ENCODE data around the gene FILIP1. TPM values are rescaled to one million over a fixed set of nuclear protein-coding genes. Genes with fewer than 3 reads are reported as not detected.
"Not testable (repeated sequence)": the region's sequence is repeated elsewhere in the genome, so short reads cannot be mapped to it uniquely, and the experiment has no call there.

Gene FILIP1
- total RNA-seq, 2 donors from 2014 or later: 0.98 to 6.5 TPM

- no peak for ATAC-seq
- no peak for DNase-seq
- intact Hi-C loops (cut with DNase I, micrococcal nuclease): no loop called here
Measured at GRCh38 chr6:75429061-75429703, 64.4 kb downstream of the FILIP1 start.

GRCh38 chr6:75428204-75428603, 65.4 kb downstream of the FILIP1 start:
- DNase-seq (no peak), ATAC-seq (no peak)
- intact Hi-C loops (cut with DNase I, micrococcal nuclease): no loop called here

GRCh38 chr6:75427329-75427728, 66.3 kb downstream of the FILIP1 start:
- DNase-seq (no peak), ATAC-seq (no peak)
- intact Hi-C loops (cut with DNase I, micrococcal nuclease): no loop called here

DNA sequence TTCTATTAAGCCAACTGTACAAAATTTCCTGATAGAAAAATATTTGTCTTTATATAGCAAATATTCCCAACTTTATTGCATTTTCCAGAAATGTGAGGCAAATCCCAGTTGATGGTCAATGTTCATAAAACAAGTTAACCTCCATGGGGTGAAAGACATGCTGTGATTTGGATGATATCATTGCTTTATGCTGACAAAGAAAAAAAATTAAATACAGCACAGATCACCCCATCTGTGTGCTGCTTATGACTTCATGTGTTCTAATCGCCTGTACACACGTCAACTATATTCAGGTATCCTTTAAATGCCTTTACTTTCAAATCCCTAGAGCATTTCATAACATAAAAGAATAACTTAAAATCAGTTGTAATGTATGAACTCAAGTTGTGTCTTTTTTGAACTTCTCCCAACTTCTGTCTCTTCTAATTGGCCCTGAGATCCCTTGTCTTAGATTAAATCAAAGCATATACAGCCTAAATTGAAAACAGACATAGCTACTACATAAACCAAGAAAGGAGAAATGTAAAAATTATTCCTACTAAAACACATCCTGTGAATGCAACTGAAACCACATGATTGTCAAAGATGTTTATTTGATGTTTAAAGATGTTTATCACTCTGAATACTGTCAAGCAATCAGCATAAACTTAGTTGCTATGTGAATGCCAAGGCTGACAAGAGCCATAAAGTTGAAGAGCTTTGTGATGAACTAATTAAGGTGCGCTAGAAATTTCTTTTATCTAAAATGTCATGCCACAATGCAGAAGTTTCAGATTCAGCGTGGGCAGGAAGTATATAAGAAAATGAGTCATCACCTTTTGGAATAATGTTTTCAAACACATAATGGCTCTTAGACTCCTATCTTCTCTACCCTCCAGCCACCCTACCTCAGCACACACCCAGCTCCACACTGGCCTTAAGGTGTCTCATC, 68.7 kb downstream of the FILIP1 start:
- no peak for ATAC-seq
- intact Hi-C loops (cut with DNase I, micrococcal nuclease): no loop called here
- no peak for DNase-seq

- DNase-seq (no peak), ATAC-seq (no peak)
- intact Hi-C loops (cut with DNase I, micrococcal nuclease): no loop called here
Measured at GRCh38 chr6:75423386-75423785, 70.2 kb downstream of the FILIP1 start.

DNA sequence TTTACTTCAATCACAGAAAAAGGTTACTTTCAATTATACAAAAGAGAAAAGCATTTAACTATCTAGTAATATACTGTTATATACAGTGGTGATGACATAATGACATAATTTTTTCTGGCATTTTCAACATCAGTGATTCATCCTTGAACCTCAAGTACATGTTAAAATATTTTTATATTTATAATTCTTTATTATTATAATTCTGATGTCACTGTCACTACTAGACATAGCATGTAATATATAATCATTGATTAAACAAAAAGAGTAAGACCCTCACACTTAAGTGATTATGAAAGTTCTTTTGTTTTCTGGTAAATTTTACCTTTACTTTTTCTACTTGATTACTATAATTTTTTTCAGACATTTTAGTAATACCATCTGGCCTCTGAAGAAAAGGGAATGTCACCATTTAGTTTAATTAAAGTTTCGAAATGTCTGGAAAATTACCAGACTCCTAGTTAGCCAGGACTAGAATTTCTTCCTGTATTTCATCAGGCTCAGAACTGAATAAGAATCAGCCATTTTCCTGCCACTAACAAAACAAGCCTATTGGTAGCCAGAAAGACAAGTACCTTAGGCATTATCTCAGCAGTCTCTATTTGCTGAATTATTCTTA, 71.5 kb downstream of the FILIP1 start:
- no peak for DNase-seq
- ATAC-seq: no peak
- intact Hi-C loops (cut with DNase I, micrococcal nuclease): no loop called here

DNA sequence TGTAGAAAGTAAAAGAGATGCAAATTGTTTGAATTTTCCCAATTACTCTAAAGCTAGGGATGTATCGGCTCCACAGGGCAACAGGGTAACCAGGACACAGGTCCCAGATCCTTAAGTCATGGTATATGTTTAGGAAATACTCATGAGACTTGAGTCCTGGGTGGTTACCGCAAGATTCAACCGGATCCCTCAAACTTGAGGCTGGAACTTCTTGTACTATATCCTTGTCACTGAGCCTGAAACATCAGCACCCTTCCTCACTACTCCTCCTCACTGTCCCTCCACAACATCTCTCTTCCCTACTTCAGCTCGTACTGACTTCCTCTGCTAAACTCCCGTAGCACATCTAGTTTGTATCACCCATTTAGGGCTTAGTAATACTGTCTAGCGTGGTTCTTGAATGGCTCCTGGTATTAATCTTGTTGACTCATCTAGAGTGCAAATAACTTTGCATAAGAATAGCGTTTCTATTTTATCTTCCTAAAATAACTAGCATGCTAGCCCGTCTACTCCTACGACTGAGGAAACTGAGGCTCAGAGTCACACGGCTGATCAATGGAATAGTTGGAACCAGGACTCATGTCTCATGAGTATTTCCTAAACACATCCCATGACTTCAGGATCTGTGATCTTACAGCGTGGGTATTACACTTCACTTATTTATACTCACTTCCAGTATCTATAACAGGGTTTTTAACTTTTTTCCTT, 72.1 kb downstream of the FILIP1 start:
- no peak for DNase-seq
- no peak for ATAC-seq
- intact Hi-C loops (cut with DNase I, micrococcal nuclease): no loop called here

DNA sequence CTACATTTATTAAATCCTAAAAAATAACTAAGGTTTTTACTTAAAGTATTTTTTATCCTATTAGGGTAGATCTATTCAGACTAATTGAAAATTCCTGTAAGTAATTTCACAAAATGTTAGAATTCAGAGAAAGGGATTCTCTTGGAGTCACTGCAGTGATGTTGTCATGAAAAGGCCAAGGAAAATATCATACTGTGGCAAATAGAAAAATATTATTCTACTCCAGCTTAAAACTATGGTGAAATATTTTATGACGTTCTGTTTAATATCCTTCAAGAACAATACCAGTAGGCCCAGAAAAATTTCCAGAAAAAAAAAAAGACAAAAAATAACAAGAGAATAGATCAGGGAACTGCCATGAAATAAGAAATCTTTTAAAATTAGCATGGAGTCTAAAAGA, 73.6 kb downstream of the FILIP1 start:
- intact Hi-C loops (cut with DNase I, micrococcal nuclease): no loop called here
- DNase-seq (no peak), ATAC-seq (no peak)

GRCh38 chr6:75419416-75419815, 74.2 kb downstream of the FILIP1 start:
- ATAC-seq: no peak
- no peak for DNase-seq

GRCh38 chr6:75418233-75418632, 75.4 kb downstream of the FILIP1 start:
- DNase-seq (no peak), ATAC-seq (no peak)
- intact Hi-C loops (cut with DNase I, micrococcal nuclease): no loop called here

More at GRCh38 chr6:75419416-75419815, 74.2 kb downstream of the FILIP1 start:
- intact Hi-C loops (cut with DNase I, micrococcal nuclease): no loop called here

GRCh38 chr6:75416443-75416842, 77.2 kb downstream of the FILIP1 start:
- DNase-seq: no peak
- ATAC-seq: no peak
- intact Hi-C loops (cut with DNase I, micrococcal nuclease): no loop called here

- DNase-seq (no peak), ATAC-seq (no peak)
- intact Hi-C loops (cut with DNase I, micrococcal nuclease): no loop called here
Measured at GRCh38 chr6:75415804-75416203, 77.8 kb downstream of the FILIP1 start.

DNA sequence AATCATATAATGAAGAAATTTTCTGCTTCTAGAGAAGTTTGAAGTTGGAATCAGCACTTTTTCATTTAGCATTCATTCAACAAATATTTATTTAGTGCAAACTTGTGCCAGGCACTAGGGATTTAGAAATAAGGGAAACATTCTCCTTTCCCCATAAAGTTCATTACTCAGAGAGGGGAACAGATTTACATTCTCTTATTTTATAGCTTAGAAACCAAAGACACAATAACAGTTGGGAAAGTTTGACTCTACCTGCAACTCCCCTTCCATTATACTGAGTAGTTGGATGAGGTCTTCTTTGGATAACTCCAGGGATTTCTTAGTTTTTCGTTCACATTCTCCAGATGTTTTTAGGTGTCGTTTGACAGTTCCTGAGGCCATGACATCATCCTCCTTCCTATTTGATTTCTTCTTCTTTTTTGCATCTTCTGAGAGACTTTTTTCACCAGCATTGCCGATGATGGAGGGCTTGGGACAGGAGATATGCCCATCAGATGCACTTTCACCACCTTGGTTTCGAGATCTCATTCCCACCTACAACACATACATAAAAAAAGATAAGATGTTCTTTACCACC, 79.1 kb downstream of the FILIP1 start:
- ATAC-seq (no peak), DNase-seq (no peak)
- intact Hi-C loops (cut with DNase I, micrococcal nuclease): no loop called here

DNA sequence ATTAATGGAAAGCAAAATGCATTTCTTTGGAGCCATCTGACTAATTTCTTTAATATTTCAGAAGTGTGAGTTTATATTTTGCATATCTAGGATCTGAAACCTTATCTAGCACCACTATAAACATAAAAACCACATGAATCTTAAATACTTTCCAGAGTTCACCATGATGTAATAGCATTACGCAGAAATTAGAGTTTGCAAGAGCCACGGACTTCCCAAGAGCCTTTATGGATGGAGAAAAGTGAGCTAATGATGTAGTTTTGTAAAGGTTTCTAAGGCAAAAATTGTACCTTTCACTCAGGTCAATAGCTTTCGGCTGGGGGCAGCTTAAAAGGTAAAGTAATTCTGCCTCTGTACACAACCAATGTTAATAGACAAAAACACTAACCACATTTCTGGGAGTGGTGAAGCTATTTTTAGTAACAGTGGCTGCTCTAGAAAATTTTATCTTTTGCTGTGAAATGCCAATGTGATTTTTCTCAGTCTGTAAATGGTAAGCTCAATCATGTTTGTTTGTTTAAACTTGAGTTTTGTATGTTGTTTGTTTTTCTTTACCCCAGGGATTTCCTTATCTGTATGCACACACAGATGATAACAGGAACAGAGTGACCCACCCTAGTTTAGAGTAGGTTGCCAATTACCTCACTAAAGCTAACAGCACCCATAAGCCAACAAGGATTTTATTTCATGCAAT, 80.5 kb downstream of the FILIP1 start:
- no peak for DNase-seq
- ATAC-seq: no peak
- intact Hi-C loops (cut with DNase I, micrococcal nuclease): no loop called here

DNA sequence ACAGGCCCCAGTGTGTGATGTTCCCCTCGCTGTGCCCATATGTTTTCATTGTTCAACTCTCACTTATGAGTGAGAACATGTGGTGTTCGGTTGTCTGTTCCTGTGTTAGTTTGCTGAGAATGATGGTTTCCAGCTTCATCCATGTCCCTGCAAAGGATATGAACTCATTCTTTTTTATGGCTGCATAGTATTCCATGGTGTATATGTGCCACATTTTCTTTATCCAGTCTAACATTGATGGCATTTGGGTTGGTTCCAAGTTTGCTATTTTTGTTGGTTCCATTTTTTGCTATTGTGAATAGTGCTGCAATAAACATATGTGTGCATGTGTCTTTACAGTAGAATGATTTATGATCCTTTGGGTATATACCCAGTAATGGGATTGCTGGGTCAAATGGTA, 83.0 kb downstream of the FILIP1 start:
- ATAC-seq, DNase-seq: not testable (repeated sequence)

GRCh38 chr6:75409928-75410327, 83.7 kb downstream of the FILIP1 start:
- DNase-seq (no peak), ATAC-seq (no peak)
- intact Hi-C loops (cut with DNase I, micrococcal nuclease): no loop called here

More for the DNA sequence above, 83.0 kb downstream of the FILIP1 start:
- intact Hi-C loops (cut with DNase I, micrococcal nuclease): not testable (repeated sequence)

DNA sequence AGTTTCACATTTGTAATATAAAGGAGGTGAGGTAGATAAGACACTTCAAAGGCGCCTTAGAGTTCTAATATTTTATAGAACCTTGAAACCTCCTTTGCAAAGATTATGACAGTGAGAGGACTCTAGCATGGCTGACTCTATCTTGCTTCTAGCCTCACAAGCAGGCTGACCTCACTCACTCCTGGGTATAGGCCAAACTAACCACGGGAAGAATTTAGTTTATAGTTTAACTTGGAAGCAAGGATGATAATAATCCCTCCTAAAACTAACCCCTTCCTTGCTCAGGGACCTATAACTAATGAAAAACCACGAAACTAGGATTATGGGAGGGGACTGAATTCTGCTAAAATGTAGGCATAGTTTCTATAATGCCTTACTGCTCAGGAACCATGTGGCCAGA, 84.3 kb downstream of the FILIP1 start:
- intact Hi-C loops (cut with DNase I, micrococcal nuclease): no loop called here
- DNase-seq (no peak), ATAC-seq (no peak)

DNA sequence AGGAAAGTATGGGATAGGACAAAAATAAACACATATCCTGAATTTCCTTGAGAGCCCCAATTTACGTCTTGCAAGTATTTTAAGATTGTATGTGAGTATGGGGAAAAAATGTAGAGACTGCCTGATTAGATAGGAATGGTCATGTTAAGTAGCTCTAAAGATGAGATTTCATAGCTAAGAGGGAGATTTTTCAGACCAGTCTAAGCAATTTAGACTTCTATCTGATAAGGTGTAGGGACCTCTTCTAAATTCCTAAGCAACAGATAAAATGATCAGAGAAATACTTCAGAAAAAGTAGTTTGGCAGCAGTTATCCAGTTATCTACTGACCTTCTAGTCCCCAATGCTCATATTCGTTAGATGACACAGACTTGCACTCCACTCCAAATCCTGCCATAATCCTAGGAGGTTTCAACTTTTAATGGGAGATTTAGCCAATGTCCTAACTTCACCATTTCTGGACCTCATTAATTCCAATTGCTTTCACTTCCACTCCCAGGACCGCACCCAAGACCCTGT, 90.0 kb downstream of the FILIP1 start:
- ATAC-seq: no peak
- DNase-seq: no peak
- intact Hi-C loops (cut with DNase I, micrococcal nuclease): no loop called here

Measured in left colon (tissue), 2 donors.